GM08714 (cell line): ENCODE measurements around the gene FHAD1.

ENCODE experiments used
- H3K4me3 ChIP-seq: fragments of 200-500 bp; sonication (Bioruptor generic); 2 replicates; pipeline ENCODE4 v1.5.1; 2014; ENCODE audit warnings: mild to moderate bottlenecking, low read length, inconsistent platforms
- ZNF274 ChIP-seq: IDR thresholded peaks from 2 replicates; pipeline ENCODE4 v1.6.1; 2012; ENCODE audit warnings: mild to moderate bottlenecking, low read depth, low read length

The FHAD1 gene

GRCh38 chr1:15212216-15212953, 34.6 kb upstream of the FHAD1 start:
- no peak overlapping the region for H3K4me3 ChIP-seq
- TF ChIP-seq ZNF274, result no peak

GRCh38 chr1:15212954-15213291, 34.1 kb upstream of the FHAD1 start:
- H3K4me3 ChIP-seq, result no peak overlapping the region
- TF ChIP-seq ZNF274, result no peak

GRCh38 chr1:15213341-15213821, 33.6 kb upstream of the FHAD1 start:
- no peak for TF ChIP-seq ZNF274
- no peak overlapping the region for H3K4me3 ChIP-seq

GRCh38 chr1:15214527-15214926, 32.5 kb upstream of the FHAD1 start:
- no peak overlapping the region for H3K4me3 ChIP-seq
- TF ChIP-seq ZNF274, result no peak

- no peak overlapping the region for H3K4me3 ChIP-seq
- TF ChIP-seq ZNF274, result no peak
Measured at GRCh38 chr1:15215116-15215515, 31.9 kb upstream of the FHAD1 start.

GRCh38 chr1:15217654-15218053, 29.4 kb upstream of the FHAD1 start:
- H3K4me3 ChIP-seq, result no peak overlapping the region
- TF ChIP-seq ZNF274, result no peak

GRCh38 chr1:15218287-15219279, 28.4 kb upstream of the FHAD1 start:
- H3K4me3 ChIP-seq, result no peak overlapping the region
- no peak for TF ChIP-seq ZNF274

GRCh38 chr1:15219280-15220023, 27.6 kb upstream of the FHAD1 start:
- no peak for TF ChIP-seq ZNF274

GRCh38 chr1:15220024-15220392, 27.0 kb upstream of the FHAD1 start:
- H3K4me3 ChIP-seq, result no peak overlapping the region
- no peak for TF ChIP-seq ZNF274

More at GRCh38 chr1:15219280-15220023, 27.6 kb upstream of the FHAD1 start:
- no peak overlapping the region for H3K4me3 ChIP-seq

- TF ChIP-seq ZNF274, result no peak
- no peak overlapping the region for H3K4me3 ChIP-seq
Measured at GRCh38 chr1:15220825-15221431, 26.1 kb upstream of the FHAD1 start.

GRCh38 chr1:15222653-15223303, 24.2 kb upstream of the FHAD1 start:
- H3K4me3 ChIP-seq, result no peak overlapping the region
- TF ChIP-seq ZNF274, result no peak

- no peak for TF ChIP-seq ZNF274
- H3K4me3 ChIP-seq, result no peak overlapping the region
Measured at GRCh38 chr1:15224259-15224869, 22.7 kb upstream of the FHAD1 start.

- no peak for TF ChIP-seq ZNF274
Measured at GRCh38 chr1:15224974-15225373, 22.0 kb upstream of the FHAD1 start.

GRCh38 chr1:15225461-15225860, 21.6 kb upstream of the FHAD1 start:
- TF ChIP-seq ZNF274, result no peak
- H3K4me3 ChIP-seq, result no peak overlapping the region

More at GRCh38 chr1:15224974-15225373, 22.0 kb upstream of the FHAD1 start:
- H3K4me3 ChIP-seq, result no peak overlapping the region
